ES-I3 (cell line): ENCODE measurements around the gene EIPR1.

Experiments used
- H3K36me3 ChIP-seq: 2 replicates; pipeline ENCODE4 v1.6.1; 2013; ENCODE audit warnings: mild to moderate bottlenecking, low read length, control low read depth, moderate library complexity; ENCODE audit not compliant: insufficient read depth
- H3K4me1 ChIP-seq: 2 replicates; pipeline ENCODE4 v1.6.1; 2013; ENCODE audit warnings: mild to moderate bottlenecking, control low read depth, low read length; ENCODE audit not compliant: insufficient read depth
- H3K9ac ChIP-seq: 2 replicates; pipeline ENCODE4 v1.6.1; 2013; ENCODE audit warnings: low read depth, mild to moderate bottlenecking, low read length, moderate library complexity
- H3K9me3 ChIP-seq: 2 replicates; pipeline ENCODE4 v1.6.1; 2013; ENCODE audit warnings: mild to moderate bottlenecking, low read length, moderate library complexity; ENCODE audit not compliant: control insufficient read depth, insufficient read depth

The EIPR1 gene

GRCh38 chr2:3253913-3254441 is 123.6 kb downstream of the EIPR1 start:
- H3K9ac ChIP-seq, result no peak overlapping the region
- H3K4me1 ChIP-seq, result no peaks in the 10 kb centered on the region
- peaks cover 7% of the 10 kb centered on the region; the same call in 1 of the 2 replicates for H3K9me3 ChIP-seq
- H3K36me3 ChIP-seq, result no peaks in the 10 kb centered on the region

GRCh38 chr2:3251946-3252345 is 125.7 kb downstream of the EIPR1 start:
- Histone ChIP-seq H3K9ac (no peak overlapping the region), H3K4me1 (no peaks in the 10 kb centered on the region), H3K9me3 (peaks cover 7% of the 10 kb centered on the region; the same call in 1 of the 2 replicates), H3K36me3 (no peaks in the 10 kb centered on the region)

- Histone ChIP-seq H3K4me1 (no peaks in the 10 kb centered on the region), H3K9ac (no peak overlapping the region), H3K9me3 (peaks cover 7% of the 10 kb centered on the region; the same call in 1 of the 2 replicates), H3K36me3 (no peaks in the 10 kb centered on the region)
Observed at GRCh38 chr2:3249476-3249962, 128.1 kb downstream of the EIPR1 start.

GRCh38 chr2:3248754-3249475 is 128.7 kb downstream of the EIPR1 start:
- H3K36me3 ChIP-seq, result no peaks in the 10 kb centered on the region
- no peaks in the 10 kb centered on the region for H3K4me1 ChIP-seq
- H3K9me3 ChIP-seq, result peaks cover 7% of the 10 kb centered on the region; the same call in 1 of the 2 replicates
- no peak overlapping the region for H3K9ac ChIP-seq

- Histone ChIP-seq H3K9ac (no peak overlapping the region), H3K4me1 (no peaks in the 10 kb centered on the region), H3K36me3 (no peaks in the 10 kb centered on the region), H3K9me3 (peaks cover 7% of the 10 kb centered on the region; the same call in 1 of the 2 replicates)
Observed at GRCh38 chr2:3246928-3247714, 130.5 kb downstream of the EIPR1 start.

GRCh38 chr2:3246406-3246805 is 131.2 kb downstream of the EIPR1 start:
- Histone ChIP-seq H3K4me1 (no peaks in the 10 kb centered on the region), H3K9ac (no peak overlapping the region), H3K9me3 (peaks cover 7% of the 10 kb centered on the region; the same call in 1 of the 2 replicates), H3K36me3 (no peaks in the 10 kb centered on the region)

- no peak overlapping the region for H3K9ac ChIP-seq
- H3K36me3 ChIP-seq, result no peaks in the 10 kb centered on the region
- H3K4me1 ChIP-seq, result no peaks in the 10 kb centered on the region
- H3K9me3 ChIP-seq, result peaks cover under 1% of the 10 kb centered on the region; the same call in 1 of the 2 replicates
Observed at GRCh38 chr2:3244486-3244885, 133.1 kb downstream of the EIPR1 start.

- Histone ChIP-seq H3K9me3 (no peaks in the 10 kb centered on the region), H3K36me3 (no peaks in the 10 kb centered on the region), H3K9ac (no peak overlapping the region), H3K4me1 (no peaks in the 10 kb centered on the region)
Observed at GRCh38 chr2:3243804-3244203, 133.8 kb downstream of the EIPR1 start.

- no peaks in the 10 kb centered on the region for H3K9me3 ChIP-seq
- no peak overlapping the region for H3K9ac ChIP-seq
Observed at GRCh38 chr2:3242747-3243369, 134.8 kb downstream of the EIPR1 start.

GRCh38 chr2:3241971-3242746 is 135.5 kb downstream of the EIPR1 start:
- Histone ChIP-seq H3K9ac (no peak overlapping the region), H3K9me3 (no peaks in the 10 kb centered on the region), H3K36me3 (no peaks in the 10 kb centered on the region), H3K4me1 (no peaks in the 10 kb centered on the region)

More at GRCh38 chr2:3242747-3243369, 134.8 kb downstream of the EIPR1 start:
- Histone ChIP-seq H3K36me3 (no peaks in the 10 kb centered on the region), H3K4me1 (no peaks in the 10 kb centered on the region)

- Histone ChIP-seq H3K9ac (no peak overlapping the region), H3K36me3 (0 out of 2 replicates have a peak, but pooled peaks cover 3% of the 10 kb centered on the region), H3K4me1 (no peaks in the 10 kb centered on the region), H3K9me3 (no peaks in the 10 kb centered on the region)
Observed at GRCh38 chr2:3238951-3239841, 138.4 kb downstream of the EIPR1 start.

- Histone ChIP-seq H3K36me3 (0 out of 2 replicates have a peak, but pooled peaks cover 3% of the 10 kb centered on the region), H3K9me3 (peaks cover 2% of the 10 kb centered on the region; the same call in 1 of the 2 replicates), H3K9ac (no peak overlapping the region), H3K4me1 (no peaks in the 10 kb centered on the region)
Observed at GRCh38 chr2:3236300-3237045, 141.1 kb downstream of the EIPR1 start.
